GM12878 (cell line): ENCODE measurements around the gene ATXN7L1.

Experiments
- BACH1 ChIP-seq: fragments of 450-650 bp; IDR thresholded peaks from 2 replicates; pipeline ENCODE4 v1.6.1; 2017; ENCODE audit warnings: mild to moderate bottlenecking, borderline replicate concordance
- BRCA1 ChIP-seq: IDR thresholded peaks from 2 replicates; pipeline ENCODE4 v1.6.1; 2011; ENCODE audit warnings: low read depth, low read length, improper control_type of control experiment
- CEBPB ChIP-seq, 2 experiments: fragments of 150-350 bp in 1 of 2; IDR thresholded peaks; 2 replicates each; pipeline ENCODE4 v1.6.1; 2012 to 2014; ENCODE audit warnings: low read depth in 2 of 2, low read length in 2 of 2, borderline replicate concordance in 1 of 2, inconsistent platforms in 1 of 2
- EP300 ChIP-seq, 2 experiments: fragments of 150-350 bp in 1 of 2; IDR thresholded peaks; 2 replicates each; pipeline ENCODE4 v1.6.1; 2011 to 2012; ENCODE audit warnings: low read depth in 2 of 2, low read length in 2 of 2, borderline replicate concordance in 1 of 2, improper control_type of control experiment in 1 of 2, inconsistent platforms in 1 of 2; ENCODE audit not compliant: control insufficient read depth in 1 of 2
- HDGF ChIP-seq: fragments of 450-650 bp; IDR thresholded peaks from 2 replicates; pipeline ENCODE4 v1.6.1; 2016; ENCODE audit warnings: antibody characterized with exemption
- IKZF1 ChIP-seq: fragments of 450-650 bp; conservative IDR thresholded peaks from 2 replicates; pipeline ENCODE4 v1.6.1; 2017; ENCODE audit warnings: antibody characterized with exemption, mild to moderate bottlenecking
- POLR2A ChIP-seq: IDR thresholded peaks from 2 replicates; pipeline ENCODE4 v1.6.1; 2011; ENCODE audit warnings: low read depth, mild to moderate bottlenecking, low read length
- SIN3A ChIP-seq: IDR thresholded peaks from 2 replicates; pipeline ENCODE4 v1.6.1; 2012; ENCODE audit warnings: low read depth, low read length, improper control_type of control experiment

DNA sequence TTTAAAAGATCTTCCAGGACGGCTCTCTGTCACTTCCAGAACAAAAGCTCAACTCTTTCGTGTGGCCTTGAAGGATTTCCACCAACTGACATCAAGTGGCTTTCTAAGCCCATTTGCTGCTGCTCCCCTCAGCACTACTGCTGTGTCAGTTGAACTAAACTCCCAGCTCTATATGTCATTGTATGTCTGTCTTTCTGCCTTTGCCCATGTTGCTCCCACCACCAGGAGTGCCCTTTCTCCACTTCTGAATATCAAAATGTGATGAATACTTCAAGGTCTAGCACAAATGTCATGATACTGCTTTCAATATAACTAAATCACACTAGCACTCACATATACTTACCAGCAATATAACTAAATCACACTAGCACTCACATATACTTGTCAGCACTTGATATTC lies 138.3 kb downstream of the ATXN7L1 start:
- TF ChIP-seq SIN3A (no peak), BRCA1 (no peak), EP300 (IDR thresholded peaks at IDR 0.05; ENCODE audit: borderline replicate concordance in 1 of 2, control insufficient read depth in 1 of 2, low read depth in 2 of 2, low read length in 2 of 2) (no peak), BACH1 (no peak), IKZF1 (no peak), POLR2A (no peak), HDGF (no peak), CEBPB (IDR thresholded peaks at IDR 0.05; ENCODE audit: borderline replicate concordance in 1 of 2, low read depth in 2 of 2, low read length in 2 of 2) (no peak)
